AG04450 (cell line): ENCODE measurements around the gene TBL1Y. TPM values are rescaled to one million over a fixed set of nuclear protein-coding genes. Genes with fewer than 3 reads are reported as not detected.

Source experiments
- CTCF ChIA-PET: fragments of 300-600, 350-600 bp; formaldehyde crosslinking; extraction: SDS; loops from one replicate; lab custom pipeline; 2022; ENCODE audit warnings: antibody characterized with exemption, inconsistent platforms; lab: Charles Lee
- POLR2A ChIA-PET: fragments of 350-600 bp; formaldehyde crosslinking; extraction: SDS; loops from one replicate; lab custom pipeline; 2021; ENCODE audit warnings: antibody characterized with exemption, inconsistent platforms; lab: Yijun Ruan, JAX
- DNase-seq: peaks from one replicate; pipeline ENCODE4 v3.0.0-alpha.2; 2011; ENCODE audit warnings: low read depth, low spot score
- H3K27ac ChIP-seq: one replicate; pipeline ENCODE4 v1.5.1; 2012; ENCODE audit warnings: low read depth, low read length, control low read depth
- H3K27me3 ChIP-seq: one replicate; pipeline ENCODE4 v1.6.0; 2012; ENCODE audit warnings: low read length; ENCODE audit not compliant: control insufficient read depth, insufficient read depth
- H3K4me3 ChIP-seq: 2 replicates; pipeline ENCODE4 v1.5.1; 2011; ENCODE audit warnings: mild to moderate bottlenecking, low read depth, low read length, control low read depth
- H3K9me3 ChIP-seq: 2 replicates; pipeline ENCODE4 v1.5.1; 2012; ENCODE audit warnings: low read length; ENCODE audit not compliant: control insufficient read depth, insufficient read depth
- CTCF ChIP-seq: IDR thresholded peaks from 2 replicates; pipeline ENCODE4 v1.5.1; 2011; ENCODE audit warnings: low read depth, low read length, control low read depth, inconsistent platforms
- polyA plus RNA-seq: library from polyadenylated mRNA; depleted of rRNA; stranded (reverse); fragments of >200 nt; gene quantifications from 2 replicates; pipeline ENCODE4 v1.2.3, GENCODE V29; 2011; rRNA removed

The TBL1Y gene
- polyA plus RNA-seq, 1 experiment = not detected

GRCh38 chrY:7128211-7128610 lies 217.7 kb downstream of the TBL1Y start:
- CTCF ChIA-PET = no interaction called here
- no peaks in the 10 kb centered on the region for H3K27me3 ChIP-seq
- no peak overlapping the region for H3K27ac ChIP-seq
- H3K9me3 ChIP-seq = no peaks in the 10 kb centered on the region
- POLR2A ChIA-PET = no interaction called here
- no peak overlapping the region for H3K4me3 ChIP-seq
- TF ChIP-seq CTCF = no peak
- DNase-seq = no peak

Other genes with a start within 250 kb of the TBL1Y start
- not detected in 2 replicates for gene AMELY, start 1.1 kb downstream of the TBL1Y start, polyA plus RNA-seq